Skeletal muscle satellite cell (primary cell): ENCODE data around the gene ADGRV1.

Experiments used
- H3K27me3 ChIP-seq: 2 replicates; pipeline ENCODE4 v1.7.0; 2013; ENCODE audit warnings: low read length; ENCODE audit not compliant: control insufficient read depth, insufficient read depth
- H3K36me3 ChIP-seq: 2 replicates; pipeline ENCODE4 v1.7.0; 2013; ENCODE audit warnings: mild to moderate bottlenecking, control low read depth, low read length; ENCODE audit not compliant: insufficient read depth
- H3K4me1 ChIP-seq: 2 replicates; pipeline ENCODE4 v1.7.0; 2013; ENCODE audit warnings: low read length; ENCODE audit not compliant: control insufficient read depth, insufficient read depth
- H3K4me2 ChIP-seq: 2 replicates; pipeline ENCODE4 v1.7.0; 2013; ENCODE audit warnings: mild to moderate bottlenecking, low read length
- H3K4me3 ChIP-seq: 2 replicates; pipeline ENCODE4 v1.7.0; 2013; ENCODE audit warnings: low read length
- H3K9ac ChIP-seq: 2 replicates; pipeline ENCODE4 v1.7.0; 2013; ENCODE audit warnings: mild to moderate bottlenecking, low read depth, low read length, moderate library complexity
- H3K9me3 ChIP-seq: replicated peaks from 2 replicates; pipeline ENCODE4 v1.7.0; 2013; ENCODE audit warnings: mild to moderate bottlenecking, control low read depth, low read length

The ADGRV1 gene

GRCh38 chr5:90534922-90535321, 23.7 kb upstream of the ADGRV1 start:
- no peaks in the 10 kb centered on the region for H3K9me3 ChIP-seq
- peaks cover 5% of the 10 kb centered on the region for H3K4me1 ChIP-seq
- peaks cover 46% of the 10 kb centered on the region for H3K27me3 ChIP-seq
- no peak overlapping the region for H3K9ac ChIP-seq
- H3K36me3 ChIP-seq = no peaks in the 10 kb centered on the region
- no peak overlapping the region for H3K4me3 ChIP-seq
- no peak overlapping the region for H3K4me2 ChIP-seq

- Histone ChIP-seq H3K4me2 (no peak overlapping the region), H3K4me1 (no peaks in the 10 kb centered on the region), H3K36me3 (no peaks in the 10 kb centered on the region), H3K9me3 (no peaks in the 10 kb centered on the region), H3K9ac (no peak overlapping the region), H3K27me3 (peaks cover 49% of the 10 kb centered on the region), H3K4me3 (no peak overlapping the region)
These were observed 15.6 kb upstream of the ADGRV1 start for GRCh38 chr5:90542827-90543519.

- Histone ChIP-seq H3K36me3 (no peaks in the 10 kb centered on the region), H3K4me2 (no peak overlapping the region), H3K9ac (no peak overlapping the region), H3K4me1 (no peaks in the 10 kb centered on the region), H3K9me3 (no peaks in the 10 kb centered on the region), H3K4me3 (no peak overlapping the region), H3K27me3 (peaks cover 44% of the 10 kb centered on the region)
These were observed 13.1 kb upstream of the ADGRV1 start for GRCh38 chr5:90545511-90545910.

- Histone ChIP-seq H3K9ac (no peak overlapping the region), H3K9me3 (no peaks in the 10 kb centered on the region), H3K4me3 (no peak overlapping the region), H3K36me3 (no peaks in the 10 kb centered on the region), H3K4me2 (no peak overlapping the region), H3K27me3 (peaks cover 39% of the 10 kb centered on the region), H3K4me1 (no peaks in the 10 kb centered on the region)
These were observed 12.3 kb upstream of the ADGRV1 start for GRCh38 chr5:90546216-90546837.

- Histone ChIP-seq H3K4me2 (no peak overlapping the region), H3K27me3 (peaks cover 43% of the 10 kb centered on the region), H3K36me3 (no peaks in the 10 kb centered on the region)
These were observed 11.5 kb upstream of the ADGRV1 start for GRCh38 chr5:90547072-90547536.

GRCh38 chr5:90548069-90548593, 10.5 kb upstream of the ADGRV1 start:
- Histone ChIP-seq H3K4me3 (no peak overlapping the region), H3K4me2 (no peak overlapping the region), H3K36me3 (no peaks in the 10 kb centered on the region), H3K4me1 (no peaks in the 10 kb centered on the region), H3K27me3 (peaks cover 49% of the 10 kb centered on the region), H3K9ac (no peak overlapping the region), H3K9me3 (no peaks in the 10 kb centered on the region)

More at GRCh38 chr5:90547072-90547536, 11.5 kb upstream of the ADGRV1 start:
- H3K9ac ChIP-seq = no peak overlapping the region
- H3K9me3 ChIP-seq = no peaks in the 10 kb centered on the region
- H3K4me1 ChIP-seq = no peaks in the 10 kb centered on the region
- H3K4me3 ChIP-seq = no peak overlapping the region

GRCh38 chr5:90549223-90549622, 9.4 kb upstream of the ADGRV1 start:
- no peak overlapping the region for H3K9ac ChIP-seq
- H3K4me2 ChIP-seq = no peak overlapping the region
- no peak overlapping the region for H3K4me3 ChIP-seq
- no peaks in the 10 kb centered on the region for H3K9me3 ChIP-seq
- peaks cover 56% of the 10 kb centered on the region for H3K27me3 ChIP-seq
- H3K4me1 ChIP-seq = no peaks in the 10 kb centered on the region
- H3K36me3 ChIP-seq = no peaks in the 10 kb centered on the region

- Histone ChIP-seq H3K9me3 (no peaks in the 10 kb centered on the region), H3K27me3 (peaks cover 56% of the 10 kb centered on the region), H3K4me2 (no peak overlapping the region), H3K36me3 (no peaks in the 10 kb centered on the region), H3K4me3 (no peak overlapping the region), H3K9ac (no peak overlapping the region), H3K4me1 (no peaks in the 10 kb centered on the region)
These were observed 8.8 kb upstream of the ADGRV1 start for GRCh38 chr5:90549729-90550275.

- Histone ChIP-seq H3K4me1 (no peaks in the 10 kb centered on the region), H3K27me3 (peaks cover 57% of the 10 kb centered on the region), H3K36me3 (no peaks in the 10 kb centered on the region), H3K4me3 (no peak overlapping the region), H3K4me2 (no peak overlapping the region), H3K9me3 (no peaks in the 10 kb centered on the region), H3K9ac (no peak overlapping the region)
These were observed 7.6 kb upstream of the ADGRV1 start for GRCh38 chr5:90550963-90551362.

- Histone ChIP-seq H3K4me1 (no peaks in the 10 kb centered on the region), H3K4me2 (no peak overlapping the region), H3K9ac (no peak overlapping the region), H3K9me3 (no peaks in the 10 kb centered on the region), H3K27me3 (peaks cover 61% of the 10 kb centered on the region), H3K4me3 (no peak overlapping the region), H3K36me3 (no peaks in the 10 kb centered on the region)
These were observed 7.2 kb upstream of the ADGRV1 start for GRCh38 chr5:90551376-90551775.

- H3K27me3 ChIP-seq = peaks cover 70% of the 10 kb centered on the region
- no peaks in the 10 kb centered on the region for H3K9me3 ChIP-seq
- no peaks in the 10 kb centered on the region for H3K36me3 ChIP-seq
- H3K4me1 ChIP-seq = peaks cover 6% of the 10 kb centered on the region
- no peak overlapping the region for H3K4me3 ChIP-seq
- no peak overlapping the region for H3K4me2 ChIP-seq
- no peak overlapping the region for H3K9ac ChIP-seq
These were observed 4.9 kb upstream of the ADGRV1 start for GRCh38 chr5:90553711-90554110.
